Measurements from ENCODE around the gene ATG9B.
A peak's percentile ranks its signal among the peaks of the same experiment; 100 is the strongest.

- peak in 1 of 3 donors; percentile 24 for TF ChIP-seq POLR2A (IDR thresholded peaks at IDR 0.05)
- peak; percentile 27 to 65 (median 52) for TF ChIP-seq CTCF (IDR thresholded peaks at IDR 0.05 in 8 of 11, conservative IDR thresholded peaks at IDR 0.05 in 3 of 11)
Observed at GRCh38 chr7:151028131-151028947, 4.0 kb upstream of the ATG9B start, which contains the start of gene ABCB8.
